Panc1 (cell line): ENCODE data around the gene BMP7.

Source experiments
- POLR2AphosphoS5 ChIP-seq: IDR thresholded peaks from 2 replicates; pipeline ENCODE4 v1.6.1; 2012; ENCODE audit warnings: mild to moderate bottlenecking, low read depth, low read length, moderate library complexity
- TCF7L2 ChIP-seq: IDR thresholded peaks from 2 replicates; pipeline ENCODE4 v1.6.1; 2011; ENCODE audit warnings: mild to moderate bottlenecking, low read depth, low read length, inconsistent platforms
- TF ChIP-seq, protein P1 (sequence below): fragments of 450-650 bp; IDR thresholded peaks from 2 replicates; pipeline ENCODE4 v1.5.1; 2017; ENCODE audit warnings: mild to moderate bottlenecking

DNA sequence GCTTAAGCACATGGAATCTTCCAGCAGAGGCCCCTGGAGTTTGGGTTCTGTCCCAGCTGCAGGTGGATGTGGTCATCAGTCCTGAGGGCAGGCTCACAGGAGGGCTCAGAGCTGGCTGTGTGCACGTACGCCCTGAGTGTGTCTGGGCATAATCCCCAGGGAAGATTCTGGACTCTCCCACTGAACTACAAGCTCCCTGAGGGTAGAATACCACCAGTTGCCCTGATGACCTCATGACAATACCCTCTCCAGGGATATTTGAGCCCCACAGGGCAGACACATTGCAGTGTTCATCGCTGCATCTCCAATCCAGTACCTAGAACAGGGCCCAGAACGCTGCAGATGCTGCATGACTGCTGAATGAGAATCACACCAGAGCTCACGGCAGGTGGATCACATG, 92.5 kb downstream of the BMP7 start:
- TF ChIP-seq, protein P1, sequence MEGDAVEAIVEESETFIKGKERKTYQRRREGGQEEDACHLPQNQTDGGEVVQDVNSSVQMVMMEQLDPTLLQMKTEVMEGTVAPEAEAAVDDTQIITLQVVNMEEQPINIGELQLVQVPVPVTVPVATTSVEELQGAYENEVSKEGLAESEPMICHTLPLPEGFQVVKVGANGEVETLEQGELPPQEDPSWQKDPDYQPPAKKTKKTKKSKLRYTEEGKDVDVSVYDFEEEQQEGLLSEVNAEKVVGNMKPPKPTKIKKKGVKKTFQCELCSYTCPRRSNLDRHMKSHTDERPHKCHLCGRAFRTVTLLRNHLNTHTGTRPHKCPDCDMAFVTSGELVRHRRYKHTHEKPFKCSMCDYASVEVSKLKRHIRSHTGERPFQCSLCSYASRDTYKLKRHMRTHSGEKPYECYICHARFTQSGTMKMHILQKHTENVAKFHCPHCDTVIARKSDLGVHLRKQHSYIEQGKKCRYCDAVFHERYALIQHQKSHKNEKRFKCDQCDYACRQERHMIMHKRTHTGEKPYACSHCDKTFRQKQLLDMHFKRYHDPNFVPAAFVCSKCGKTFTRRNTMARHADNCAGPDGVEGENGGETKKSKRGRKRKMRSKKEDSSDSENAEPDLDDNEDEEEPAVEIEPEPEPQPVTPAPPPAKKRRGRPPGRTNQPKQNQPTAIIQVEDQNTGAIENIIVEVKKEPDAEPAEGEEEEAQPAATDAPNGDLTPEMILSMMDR = no peak
- TF ChIP-seq POLR2AphosphoS5 (no peak), TCF7L2 (no peak)
